Fibroblast of lung (primary cell): ENCODE measurements around the gene SESN1.

Experiments
- EZH2 ChIP-seq: IDR thresholded peaks from 2 replicates; pipeline ENCODE4 v1.5.1; 2012; ENCODE audit warnings: low read length, control low read depth, mild to moderate bottlenecking; ENCODE audit errors: missing control alignments
- TF ChIP-seq, protein P1 (sequence below), 2 donors: IDR thresholded peaks in 1 of 2; conservative IDR thresholded peaks in 1 of 2; 1 replicate in 1 of 2; 2 replicates in 1 of 2; pipeline ENCODE4 v1.5.1; 2011 to 2012; ENCODE audit warnings: low read length in 2 of 2, control low read depth in 1 of 2, inconsistent platforms in 1 of 2, low read depth in 1 of 2, mild to moderate bottlenecking in 1 of 2

DNA sequence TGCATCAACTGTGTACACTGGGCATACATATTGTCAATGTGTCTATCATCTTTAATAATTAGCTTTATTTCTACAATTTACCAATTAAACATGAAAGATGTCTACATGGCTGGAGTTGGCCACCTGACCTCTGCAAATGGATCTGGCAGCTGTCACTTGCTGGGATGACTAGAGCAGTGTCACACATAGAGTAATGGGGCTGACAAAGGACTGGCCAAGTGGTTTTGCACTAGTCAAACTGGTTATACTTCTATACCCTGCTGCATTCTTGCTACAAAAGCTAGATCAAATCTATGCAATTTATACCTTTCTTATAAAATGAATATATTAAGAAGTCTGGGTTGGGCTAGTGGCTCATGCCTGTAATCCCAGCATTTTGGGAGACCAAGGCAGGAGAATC, 99.3 kb downstream of the SESN1 start:
- TF ChIP-seq, protein P1, sequence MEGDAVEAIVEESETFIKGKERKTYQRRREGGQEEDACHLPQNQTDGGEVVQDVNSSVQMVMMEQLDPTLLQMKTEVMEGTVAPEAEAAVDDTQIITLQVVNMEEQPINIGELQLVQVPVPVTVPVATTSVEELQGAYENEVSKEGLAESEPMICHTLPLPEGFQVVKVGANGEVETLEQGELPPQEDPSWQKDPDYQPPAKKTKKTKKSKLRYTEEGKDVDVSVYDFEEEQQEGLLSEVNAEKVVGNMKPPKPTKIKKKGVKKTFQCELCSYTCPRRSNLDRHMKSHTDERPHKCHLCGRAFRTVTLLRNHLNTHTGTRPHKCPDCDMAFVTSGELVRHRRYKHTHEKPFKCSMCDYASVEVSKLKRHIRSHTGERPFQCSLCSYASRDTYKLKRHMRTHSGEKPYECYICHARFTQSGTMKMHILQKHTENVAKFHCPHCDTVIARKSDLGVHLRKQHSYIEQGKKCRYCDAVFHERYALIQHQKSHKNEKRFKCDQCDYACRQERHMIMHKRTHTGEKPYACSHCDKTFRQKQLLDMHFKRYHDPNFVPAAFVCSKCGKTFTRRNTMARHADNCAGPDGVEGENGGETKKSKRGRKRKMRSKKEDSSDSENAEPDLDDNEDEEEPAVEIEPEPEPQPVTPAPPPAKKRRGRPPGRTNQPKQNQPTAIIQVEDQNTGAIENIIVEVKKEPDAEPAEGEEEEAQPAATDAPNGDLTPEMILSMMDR (conservative IDR thresholded peaks at IDR 0.05 in 1 of 2, IDR thresholded peaks at IDR 0.05 in 1 of 2; ENCODE audit: low read depth in 1 of 2, low read length in 2 of 2): no peak
- TF ChIP-seq EZH2: no peak
